Keratinocyte (primary cell): ENCODE data around the gene KLHDC4. TPM values are rescaled to one million over a fixed set of nuclear protein-coding genes. Genes with fewer than 3 reads are reported as not detected.

Source experiments
- DNase-seq: peaks from one replicate; pipeline ENCODE4 v3.0.0-alpha.2; 2011; ENCODE audit warnings: low read depth, missing footprints, low spot score
- FAIRE-seq: peaks from 2 replicates; lab custom pipeline; 2011; peaks lifted over from hg19 to GRCh38; lab: Jason Lieb, UNC
- H2AFZ ChIP-seq: 2 replicates; pipeline ENCODE4 v1.6.0; 2012; ENCODE audit warnings: low read length, control low read depth, inconsistent platforms; ENCODE audit not compliant: control insufficient read depth
- H3K27ac ChIP-seq: 2 replicates; pipeline ENCODE4 v1.5.1; 2011; ENCODE audit warnings: low read length; ENCODE audit not compliant: control insufficient read depth, insufficient read depth
- H3K27me3 ChIP-seq: 3 replicates; pipeline ENCODE4 v1.6.0; 2011; ENCODE audit warnings: low read length; ENCODE audit not compliant: control insufficient read depth, insufficient read depth; ENCODE audit errors: extremely low read depth
- H3K36me3 ChIP-seq, 2 experiments: 2 replicates in 1 of 2; 3 replicates in 1 of 2; pipeline ENCODE4 v1.5.1; 2011; ENCODE audit warnings: low read length in 2 of 2, mild to moderate bottlenecking in 1 of 2; ENCODE audit not compliant: control insufficient read depth in 2 of 2, insufficient read depth in 2 of 2; ENCODE audit errors: extremely low read depth in 1 of 2
- H3K4me1 ChIP-seq: 3 replicates; pipeline ENCODE4 v1.5.1; 2011; ENCODE audit warnings: low read length; ENCODE audit not compliant: control insufficient read depth, insufficient read depth; ENCODE audit errors: extremely low read depth
- H3K4me2 ChIP-seq: 3 replicates; pipeline ENCODE4 v1.6.0; 2011; ENCODE audit warnings: low read depth, low read length; ENCODE audit not compliant: control insufficient read depth, insufficient read depth; ENCODE audit errors: extremely low read depth
- H3K4me3 ChIP-seq, 3 experiments: fragments of 200-600 bp in 1 of 3; sonication (generic) in 1 of 3; 2 replicates in 2 of 3; 3 replicates in 1 of 3; pipeline ENCODE4 v1.5.1; 2011 to 2016; ENCODE audit warnings: low read length in 3 of 3, mild to moderate bottlenecking in 3 of 3, control low read depth in 2 of 3, inconsistent platforms in 1 of 3, low read depth in 1 of 3, mixed read lengths in 1 of 3, mixed run types in 1 of 3, moderate library complexity in 1 of 3; ENCODE audit not compliant: control insufficient read depth in 2 of 3, insufficient read depth in 2 of 3; ENCODE audit errors: extremely low read depth in 1 of 3
- H3K79me2 ChIP-seq: 2 replicates; pipeline ENCODE4 v1.6.0; 2012; ENCODE audit warnings: low read length; ENCODE audit not compliant: control insufficient read depth, insufficient read depth
- H3K9ac ChIP-seq: 3 replicates; pipeline ENCODE4 v1.6.0; 2011; ENCODE audit warnings: low read length; ENCODE audit not compliant: control insufficient read depth, insufficient read depth; ENCODE audit errors: extremely low read depth
- H3K9me1 ChIP-seq: 3 replicates; pipeline ENCODE4 v1.6.0; 2011; ENCODE audit warnings: low read length; ENCODE audit not compliant: control insufficient read depth, insufficient read depth; ENCODE audit errors: extremely low read depth
- H3K9me3 ChIP-seq: 2 replicates; pipeline ENCODE4 v1.5.1; 2012; ENCODE audit warnings: low read depth, low read length; ENCODE audit not compliant: control insufficient read depth
- H4K20me1 ChIP-seq: 3 replicates; pipeline ENCODE4 v1.6.0; 2011; ENCODE audit warnings: low read length; ENCODE audit not compliant: control insufficient read depth, insufficient read depth; ENCODE audit errors: extremely low read depth
- CTCF ChIP-seq, 3 experiments: IDR thresholded peaks in 1 of 3; conservative IDR thresholded peaks in 1 of 3; optimal IDR thresholded peaks in 1 of 3; 2 replicates in 2 of 3; 3 replicates in 1 of 3; pipeline versions ENCODE3 to v1.5.1; 2011; ENCODE audit warnings: low read length in 3 of 3, mild to moderate bottlenecking in 3 of 3, moderate library complexity in 2 of 3, control low read depth in 1 of 3, inconsistent platforms in 1 of 3; ENCODE audit not compliant: insufficient read depth in 2 of 3; ENCODE audit errors: extremely low read depth in 1 of 3
- EZH2 ChIP-seq: IDR thresholded peaks from one replicate; pipeline ENCODE4 v1.6.1; 2012; ENCODE audit warnings: inconsistent platforms, mild to moderate bottlenecking, low read length, moderate library complexity
- dilution Hi-C: fragments of 300-500 bp; cut with MboI; formaldehyde crosslinking; loops from one replicate; pipeline ENCODE4 v1.7.0; 2020; ENCODE audit warnings: low sequenced_read_pairs; ENCODE audit not compliant: extremely low pct_ligation_motif_present
- polyA plus RNA-seq, 5 experiments: library from polyadenylated mRNA; depleted of rRNA in 3 of 5; stranded (reverse) in 3 of 5; stranded (forward) in 1 of 5; unstranded in 1 of 5; fragments of >200 nt; gene quantifications; 1 replicate in 1 of 5; 2 replicates in 3 of 5; 3 replicates in 1 of 5; pipeline versions ENCODE4 v1.2.1 to v1.2.3, GENCODE V29; 2011 to 2012; ENCODE audit warnings: missing spikeins in 2 of 5, low read depth in 1 of 5, low replicate concordance in 1 of 5

KLHDC4 gene
- polyA plus RNA-seq, 1 donor (not counting 4 experiments of a cell fraction or from before 2014, with no cell fraction given): 13.4 TPM

- H3K27me3 ChIP-seq: no peaks in the 10 kb centered on the region
- peaks cover 7% of the 10 kb centered on the region for H3K4me1 ChIP-seq
- H4K20me1 ChIP-seq: no peaks in the 10 kb centered on the region
- TF ChIP-seq CTCF (optimal IDR thresholded peaks at IDR 0.05 in 1 of 3, IDR thresholded peaks at IDR 0.05 in 1 of 3, conservative IDR thresholded peaks at IDR 0.05 in 1 of 3; ENCODE audit: extremely low read depth in 1 of 3, insufficient read depth in 2 of 3, low read length in 3 of 3): no peak
- TF ChIP-seq EZH2: no peak
- H3K9me3 ChIP-seq: no peaks in the 10 kb centered on the region
- dilution Hi-C loops: no loop called here
- FAIRE-seq (no peak), DNase-seq (no peak)
- H3K27ac ChIP-seq: peak overlapping the region; percentile 83
- peak overlapping the region; percentile 94 for H3K9ac ChIP-seq
- no peaks in the 10 kb centered on the region for H3K9me1 ChIP-seq
- H3K36me3 ChIP-seq: peaks cover 4 to 13% of the 10 kb centered on the region in 2 experiments
- H2AFZ ChIP-seq: peak overlapping the region; percentile 80
- peak overlapping the region; percentile 81 to 94 (median 94) for H3K4me3 ChIP-seq
- H3K79me2 ChIP-seq: peaks cover 31% of the 10 kb centered on the region
- H3K4me2 ChIP-seq: peak overlapping the region; percentile 87
Observed at GRCh38 chr16:87766485-87766797, 655 bp upstream of the KLHDC4 start.

GRCh38 chr16:87765473-87765775 is 362 bp downstream of the KLHDC4 start:
- Histone ChIP-seq H3K4me3 (peak overlapping the region; percentile 81 to 94 (median 94)), H3K9me3 (no peaks in the 10 kb centered on the region), H3K79me2 (peaks cover 31% of the 10 kb centered on the region), H3K36me3 (peaks cover 4 to 13% of the 10 kb centered on the region in 2 experiments), H3K4me1 (peaks cover 7% of the 10 kb centered on the region), H3K27me3 (no peaks in the 10 kb centered on the region), H3K27ac (peak overlapping the region; percentile 83), H3K9me1 (no peaks in the 10 kb centered on the region), H4K20me1 (no peaks in the 10 kb centered on the region), H3K9ac (peak overlapping the region; percentile 94), H3K4me2 (peak overlapping the region; percentile 74), H2AFZ (peak overlapping the region; percentile 91)
- DNase-seq (no peak), FAIRE-seq (no peak)
- TF ChIP-seq EZH2: no peak
- TF ChIP-seq CTCF (optimal IDR thresholded peaks at IDR 0.05 in 1 of 3, IDR thresholded peaks at IDR 0.05 in 1 of 3, conservative IDR thresholded peaks at IDR 0.05 in 1 of 3; ENCODE audit: extremely low read depth in 1 of 3, insufficient read depth in 2 of 3, low read length in 3 of 3): no peak
- dilution Hi-C loops: no loop called here
